ENCODE results near the gene AIG1.

The AIG1 gene

DNA sequence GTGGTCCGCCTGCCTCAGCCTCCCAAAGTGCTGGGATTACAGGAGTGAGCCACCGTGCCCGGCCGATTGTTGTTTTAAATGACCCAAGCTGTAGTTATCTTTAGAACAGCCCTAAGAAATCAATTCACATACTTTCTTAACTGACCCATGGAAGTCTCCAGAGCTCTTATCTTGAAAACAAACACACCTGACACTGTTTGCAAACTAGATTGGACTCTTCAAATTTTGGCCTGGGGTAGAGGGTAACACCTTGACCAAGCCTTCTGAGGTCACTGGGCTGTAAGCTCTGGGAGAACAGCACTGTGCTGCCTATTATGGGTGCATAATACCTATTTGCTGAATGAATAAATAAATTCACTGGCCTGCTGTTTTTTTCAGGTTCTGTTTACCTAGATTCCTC, 190.6 kb downstream of the AIG1 start:
- no peak for TF ChIP-seq EZH2 (IDR thresholded peaks at IDR 0.05)
- TF ChIP-seq POLR2AphosphoS5 (IDR thresholded peaks at IDR 0.05; ENCODE audit: borderline replicate concordance, low read depth, low read length): no peak
- TF ChIP-seq FOXP2 (optimal IDR thresholded peaks at IDR 0.05; ENCODE audit: control extremely low read depth, extremely low read length, insufficient read depth): no peak
- no peak overlapping the region for H3K27ac ChIP-seq
- no peak overlapping the region for H3K4me3 ChIP-seq
- no peaks in the 10 kb centered on the region for H3K9me3 ChIP-seq (ENCODE audit: low read depth, low read length)
- H3K36me3 ChIP-seq (ENCODE audit: insufficient read depth, low read length): no peaks in the 10 kb centered on the region
- DNase-seq (ENCODE audit: low read depth, low spot score): no peak
- H3K9ac ChIP-seq (ENCODE audit: insufficient read length): no peak overlapping the region

DNA sequence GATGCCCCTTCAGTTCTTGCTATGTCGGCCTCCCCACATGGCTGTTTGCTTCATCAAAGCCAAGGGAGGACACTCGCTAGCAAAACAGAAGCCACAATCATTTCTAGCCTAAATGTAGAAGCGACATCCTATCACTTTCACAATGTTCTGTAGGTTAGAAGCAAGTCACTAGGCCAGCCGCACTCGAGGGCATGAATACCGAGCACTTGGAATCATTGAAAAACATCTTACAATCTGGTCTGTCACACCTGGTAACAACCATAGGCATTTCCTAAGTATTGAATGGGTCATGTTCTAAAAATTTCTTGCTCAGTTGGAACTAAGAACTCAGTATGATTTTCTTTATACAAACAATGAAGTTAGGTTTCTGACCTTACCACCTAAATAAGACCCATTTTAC, 192.3 kb downstream of the AIG1 start:
- H3K4me3 ChIP-seq: no peak overlapping the region
- H3K9me3 ChIP-seq (ENCODE audit: low read depth, low read length): no peaks in the 10 kb centered on the region
- no peaks in the 10 kb centered on the region for H3K36me3 ChIP-seq (ENCODE audit: insufficient read depth, low read length)
- TF ChIP-seq FOXP2 (optimal IDR thresholded peaks at IDR 0.05; ENCODE audit: control extremely low read depth, extremely low read length, insufficient read depth) (no peak), EZH2 (IDR thresholded peaks at IDR 0.05) (no peak), POLR2AphosphoS5 (IDR thresholded peaks at IDR 0.05; ENCODE audit: borderline replicate concordance, low read depth, low read length) (no peak)
- DNase-seq (ENCODE audit: low read depth, low spot score): no peak
- no peak overlapping the region for H3K9ac ChIP-seq (ENCODE audit: insufficient read length)
- H3K27ac ChIP-seq: no peak overlapping the region

GRCh38 chr6:143253586-143253985, 192.9 kb downstream of the AIG1 start:
- Histone ChIP-seq H3K4me3 (no peak overlapping the region), H3K36me3 (ENCODE audit: insufficient read depth, low read length) (no peaks in the 10 kb centered on the region), H3K9ac (ENCODE audit: insufficient read length) (no peak overlapping the region), H3K9me3 (ENCODE audit: low read depth, low read length) (no peaks in the 10 kb centered on the region), H3K27ac (no peak overlapping the region)
- no peak for DNase-seq (ENCODE audit: low read depth, low spot score)
- TF ChIP-seq FOXP2 (optimal IDR thresholded peaks at IDR 0.05; ENCODE audit: control extremely low read depth, extremely low read length, insufficient read depth) (no peak), EZH2 (IDR thresholded peaks at IDR 0.05) (no peak), POLR2AphosphoS5 (IDR thresholded peaks at IDR 0.05; ENCODE audit: borderline replicate concordance, low read depth, low read length) (no peak)

DNA sequence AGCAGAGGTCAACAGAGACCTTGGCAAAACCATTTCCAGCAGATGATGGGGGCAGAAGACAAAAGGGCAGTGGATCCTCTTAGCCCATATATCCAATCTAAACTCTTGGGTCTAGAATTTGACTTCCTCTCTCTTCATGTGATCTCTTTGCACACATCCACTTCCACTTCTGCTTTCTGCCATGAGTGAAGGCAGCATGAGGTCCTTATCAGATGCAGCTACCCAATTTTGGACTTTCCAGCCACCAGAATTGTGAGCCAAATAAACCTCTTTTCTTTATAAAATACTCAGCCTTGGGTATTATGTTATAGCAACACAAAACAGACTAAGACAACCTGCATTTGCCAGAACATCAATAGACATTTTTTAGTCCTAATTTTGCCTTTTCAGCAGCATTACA, 198.3 kb downstream of the AIG1 start:
- Histone ChIP-seq H3K9me3 (ENCODE audit: low read depth, low read length) (no peaks in the 10 kb centered on the region), H3K4me3 (no peak overlapping the region), H3K27ac (no peak overlapping the region), H3K36me3 (ENCODE audit: insufficient read depth, low read length) (no peaks in the 10 kb centered on the region), H3K9ac (ENCODE audit: insufficient read length) (no peak overlapping the region)
- TF ChIP-seq EZH2 (IDR thresholded peaks at IDR 0.05) (no peak), POLR2AphosphoS5 (IDR thresholded peaks at IDR 0.05; ENCODE audit: borderline replicate concordance, low read depth, low read length) (no peak)
- DNase-seq (ENCODE audit: low read depth, low spot score): no peak

DNA sequence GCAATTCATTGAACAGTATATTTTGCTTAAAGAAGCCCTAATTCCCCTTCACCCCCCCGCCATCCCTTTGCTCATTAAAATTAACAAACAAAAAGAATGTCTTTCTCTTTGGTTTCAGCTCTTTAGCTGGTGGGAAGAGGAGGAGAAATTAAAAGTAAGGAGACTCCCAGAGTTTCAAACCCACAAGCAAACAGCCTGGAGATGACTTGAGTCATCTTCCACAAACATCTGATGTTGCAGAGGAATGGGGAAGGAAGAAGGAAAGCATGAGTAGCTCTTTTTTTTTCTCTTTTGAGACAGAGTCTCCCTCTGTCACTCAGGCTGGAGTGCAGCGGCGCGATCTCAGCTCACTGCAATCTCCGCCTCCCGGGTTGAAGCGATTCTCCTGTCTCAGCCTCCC, 200.2 kb downstream of the AIG1 start:
- H3K36me3 ChIP-seq (ENCODE audit: insufficient read depth, low read length): no peaks in the 10 kb centered on the region
- H3K27ac ChIP-seq: no peak overlapping the region
- H3K4me3 ChIP-seq: no peak overlapping the region
- DNase-seq (ENCODE audit: low read depth, low spot score): no peak
- H3K9ac ChIP-seq (ENCODE audit: insufficient read length): no peak overlapping the region
- TF ChIP-seq EZH2 (IDR thresholded peaks at IDR 0.05) (no peak), POLR2AphosphoS5 (IDR thresholded peaks at IDR 0.05; ENCODE audit: borderline replicate concordance, low read depth, low read length) (no peak), FOXP2 (optimal IDR thresholded peaks at IDR 0.05; ENCODE audit: control extremely low read depth, extremely low read length, insufficient read depth) (no peak)
- H3K9me3 ChIP-seq (ENCODE audit: low read depth, low read length): no peaks in the 10 kb centered on the region

DNA sequence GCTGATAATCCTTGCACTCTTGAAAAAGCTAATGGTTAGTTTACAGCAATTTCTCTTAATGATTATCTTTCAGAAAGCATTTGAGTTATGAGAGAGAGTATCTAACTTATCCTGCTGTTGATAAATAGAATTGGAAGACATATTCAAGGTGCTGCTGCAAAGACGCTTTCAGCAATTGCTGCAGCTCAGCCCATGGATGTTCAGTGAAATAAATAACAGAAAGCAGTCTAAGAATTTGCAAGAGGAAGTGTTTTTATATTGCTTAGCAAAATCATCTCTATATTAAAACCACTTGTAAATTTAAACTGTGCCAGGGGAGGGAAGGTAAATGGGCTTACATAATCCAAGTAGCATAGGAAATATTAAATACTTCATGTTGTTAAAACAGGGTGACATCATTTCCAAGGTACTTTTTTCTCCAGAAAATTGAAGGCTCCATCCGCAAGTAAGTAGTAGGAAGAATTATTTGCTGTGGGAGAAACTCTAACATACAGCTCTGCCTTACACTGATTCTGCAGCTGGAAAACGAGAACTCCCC, 201.3 kb downstream of the AIG1 start:
- TF ChIP-seq POLR2AphosphoS5 (IDR thresholded peaks at IDR 0.05; ENCODE audit: borderline replicate concordance, low read depth, low read length) (no peak), FOXP2 (optimal IDR thresholded peaks at IDR 0.05; ENCODE audit: control extremely low read depth, extremely low read length, insufficient read depth) (no peak), EZH2 (IDR thresholded peaks at IDR 0.05) (no peak)
- Histone ChIP-seq H3K36me3 (ENCODE audit: insufficient read depth, low read length) (no peaks in the 10 kb centered on the region), H3K9ac (ENCODE audit: insufficient read length) (no peak overlapping the region), H3K4me3 (no peak overlapping the region), H3K27ac (no peak overlapping the region), H3K9me3 (ENCODE audit: low read depth, low read length) (no peaks in the 10 kb centered on the region)
- no peak for DNase-seq (ENCODE audit: low read depth, low spot score)

GRCh38 chr6:143262859-143263258, 202.2 kb downstream of the AIG1 start:
- Histone ChIP-seq H3K9ac (ENCODE audit: insufficient read length) (no peak overlapping the region), H3K9me3 (ENCODE audit: low read depth, low read length) (no peaks in the 10 kb centered on the region), H3K4me3 (no peak overlapping the region), H3K36me3 (ENCODE audit: insufficient read depth, low read length) (no peaks in the 10 kb centered on the region), H3K27ac (no peak overlapping the region)
- no peak for DNase-seq (ENCODE audit: low read depth, low spot score)
- TF ChIP-seq POLR2AphosphoS5 (IDR thresholded peaks at IDR 0.05; ENCODE audit: borderline replicate concordance, low read depth, low read length) (no peak), EZH2 (IDR thresholded peaks at IDR 0.05) (no peak), FOXP2 (optimal IDR thresholded peaks at IDR 0.05; ENCODE audit: control extremely low read depth, extremely low read length, insufficient read depth) (no peak)

GRCh38 chr6:143264379-143264778, 203.7 kb downstream of the AIG1 start:
- TF ChIP-seq FOXP2 (optimal IDR thresholded peaks at IDR 0.05; ENCODE audit: control extremely low read depth, extremely low read length, insufficient read depth) (no peak), POLR2AphosphoS5 (IDR thresholded peaks at IDR 0.05; ENCODE audit: borderline replicate concordance, low read depth, low read length) (no peak), EZH2 (IDR thresholded peaks at IDR 0.05) (no peak)
- no peak for DNase-seq (ENCODE audit: low read depth, low spot score)
- no peaks in the 10 kb centered on the region for H3K36me3 ChIP-seq (ENCODE audit: insufficient read depth, low read length)
- H3K4me3 ChIP-seq: no peak overlapping the region
- no peak overlapping the region for H3K9ac ChIP-seq (ENCODE audit: insufficient read length)
- H3K9me3 ChIP-seq (ENCODE audit: low read depth, low read length): no peaks in the 10 kb centered on the region
- H3K27ac ChIP-seq: no peak overlapping the region

Measured in SK-N-MC (cell line).